ENCODE data around the gene HEATR5A. TPM values are rescaled to one million over a fixed set of nuclear protein-coding genes. Genes with fewer than 3 reads are reported as not detected.
A peak's percentile ranks its signal among the peaks of the same experiment; 100 is the strongest.

HEATR5A gene
- total and polyA plus RNA-seq, 2 of the 13 experiments (the other 11 are each of a cell fraction or from before 2014, with no cell fraction given): 36.4 to 105 TPM

GRCh38 chr14:31420319-31421111 is at the start of gene HEATR5A (continued):
- TF ChIP-seq TEAD3 (CRISPR knock-in tag; optimal IDR thresholded peaks at IDR 0.05; ENCODE audit: borderline replicate concordance) (peak; percentile 76), ZNF296 (CRISPR knock-in tag; conservative IDR thresholded peaks at IDR 0.05) (peak; percentile 75; the same call in 1 of the 2 replicates), PITX1 (CRISPR knock-in tag; IDR thresholded peaks at IDR 0.05) (peak; percentile 79), CREB1 (IDR thresholded peaks at IDR 0.05) (peak; percentile 73; the same call in 1 of the 2 replicates), CREB1 (CRISPR knock-in tag; IDR thresholded peaks at IDR 0.05) (no peak), ZKSCAN5 (CRISPR knock-in tag; IDR thresholded peaks at IDR 0.05) (peak; percentile 36; the same call in 1 of the 2 replicates), ZBTB42 (CRISPR knock-in tag; IDR thresholded peaks at IDR 0.05) (peak; percentile 86; the same call in 1 of the 2 replicates), TAF1 (CRISPR knock-in tag; IDR thresholded peaks at IDR 0.05) (peak; percentile 100), CEBPG (CRISPR knock-in tag; IDR thresholded peaks at IDR 0.05) (peak; percentile 61), SP1 (IDR thresholded peaks at IDR 0.05) (peak; percentile 76; the same call in 1 of the 2 replicates), SP1 (CRISPR knock-in tag; IDR thresholded peaks at IDR 0.05) (peak; percentile 99), ZNF281 (CRISPR knock-in tag; IDR thresholded peaks at IDR 0.05; ENCODE audit: borderline replicate concordance) (peak; percentile 76), ZFP36L1 (CRISPR knock-in tag; IDR thresholded peaks at IDR 0.05) (peak; percentile 99), KLF15 (CRISPR knock-in tag; IDR thresholded peaks at IDR 0.05; ENCODE audit: borderline replicate concordance) (peak; percentile 96), ARID5B (CRISPR knock-in tag; IDR thresholded peaks at IDR 0.05) (peak; percentile 84), FOXA3 (CRISPR knock-in tag; IDR thresholded peaks at IDR 0.05) (peak; percentile 86), MXD4 (CRISPR knock-in tag; IDR thresholded peaks at IDR 0.05) (peak; percentile 99), ZNF510 (CRISPR knock-in tag; IDR thresholded peaks at IDR 0.05; ENCODE audit: low read depth) (peak; percentile 81), ZNF282 (IDR thresholded peaks at IDR 0.05; ENCODE audit: partially characterized antibody) (no peak), HOXA9 (CRISPR knock-in tag; IDR thresholded peaks at IDR 0.05; ENCODE audit: borderline replicate concordance) (peak; percentile 99), SSRP1 (CRISPR knock-in tag; IDR thresholded peaks at IDR 0.05) (peak; percentile 84; the same call in 1 of the 2 replicates), ZNF292 (CRISPR knock-in tag; IDR thresholded peaks at IDR 0.05; ENCODE audit: borderline replicate concordance, low read depth) (peak; percentile 94), ZFP37 (CRISPR knock-in tag; IDR thresholded peaks at IDR 0.05; ENCODE audit: borderline replicate concordance) (peak; percentile 99), ZNF329 (CRISPR knock-in tag; IDR thresholded peaks at IDR 0.05; ENCODE audit: low read depth) (peak; percentile 83), ATF1 (CRISPR knock-in tag; IDR thresholded peaks at IDR 0.05) (no peak), ISX (CRISPR knock-in tag; conservative IDR thresholded peaks at IDR 0.05) (peak; percentile 97; the same call in 1 of the 2 replicates), FOSL2 (CRISPR knock-in tag; IDR thresholded peaks at IDR 0.05) (peak; percentile 66)
